ENCODE data around the gene PPP3CA.

Gene PPP3CA

DNA sequence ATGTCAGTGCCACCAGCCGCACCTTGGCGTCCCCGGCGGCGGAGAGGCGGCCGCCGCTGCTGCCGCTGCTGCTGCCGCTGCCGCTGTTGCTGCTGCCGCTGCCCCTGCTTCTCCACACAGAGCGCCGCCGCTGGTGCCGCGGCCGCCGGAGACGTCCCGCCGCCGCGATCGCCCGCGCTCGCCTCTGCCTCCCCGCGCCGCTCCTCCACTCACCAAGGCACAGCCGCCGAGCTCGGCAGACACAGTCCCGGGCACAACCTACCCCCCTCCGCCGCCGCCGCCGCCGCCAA lies at the start of gene PPP3CA:
TSS of gene PPP3CA (minus strand) at position 260 of the 290 bp plus-strand sequence.
- no peak for DNase-seq

DNA sequence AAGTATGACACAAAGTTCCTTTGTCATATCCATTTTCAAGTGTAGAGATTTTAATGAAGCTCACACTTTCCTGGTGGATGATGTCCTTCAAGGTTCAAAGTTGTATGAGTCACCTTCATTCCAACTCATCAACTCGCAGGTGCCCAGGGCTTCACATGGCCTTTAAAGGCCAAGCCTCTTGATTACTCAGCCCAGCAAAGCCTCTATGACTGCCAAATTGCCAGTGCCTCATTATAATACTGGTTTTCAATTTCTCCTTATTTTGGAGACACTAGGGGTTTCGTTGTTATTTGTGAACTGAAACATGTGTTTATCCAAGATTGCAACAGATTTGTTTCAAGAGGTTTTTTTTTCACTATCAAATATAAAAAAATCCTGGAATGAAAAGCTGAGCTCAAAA lies 45.9 kb upstream of the PPP3CA start:
- no peak for DNase-seq

DNA sequence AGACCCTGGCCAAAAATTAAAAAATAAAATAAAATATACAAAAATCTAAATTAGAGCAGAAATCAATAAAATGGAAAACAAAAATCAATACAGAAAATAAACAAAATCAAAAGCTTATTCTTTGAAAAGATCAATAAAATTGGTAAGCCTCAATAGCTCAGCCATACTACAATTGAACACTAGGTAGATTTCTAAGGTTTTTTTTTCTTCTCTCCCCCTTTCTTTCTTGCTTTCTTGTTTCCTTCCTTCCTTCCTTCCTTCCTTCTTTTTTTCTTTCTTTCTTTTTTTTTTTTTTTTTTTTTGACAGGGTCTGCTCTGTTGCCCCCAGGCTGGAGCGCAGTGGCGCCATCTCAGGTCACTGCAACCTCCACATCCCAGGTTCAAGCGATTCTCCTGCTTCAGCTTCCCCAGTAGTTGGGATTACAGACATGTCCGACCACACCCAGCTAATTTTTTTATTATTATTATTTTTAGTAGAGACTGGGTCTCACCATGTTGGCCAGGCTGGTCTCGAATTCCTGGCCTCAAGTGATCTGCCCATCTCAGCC lies 23.4 kb upstream of the PPP3CA start:
- no peak for DNase-seq

DNA sequence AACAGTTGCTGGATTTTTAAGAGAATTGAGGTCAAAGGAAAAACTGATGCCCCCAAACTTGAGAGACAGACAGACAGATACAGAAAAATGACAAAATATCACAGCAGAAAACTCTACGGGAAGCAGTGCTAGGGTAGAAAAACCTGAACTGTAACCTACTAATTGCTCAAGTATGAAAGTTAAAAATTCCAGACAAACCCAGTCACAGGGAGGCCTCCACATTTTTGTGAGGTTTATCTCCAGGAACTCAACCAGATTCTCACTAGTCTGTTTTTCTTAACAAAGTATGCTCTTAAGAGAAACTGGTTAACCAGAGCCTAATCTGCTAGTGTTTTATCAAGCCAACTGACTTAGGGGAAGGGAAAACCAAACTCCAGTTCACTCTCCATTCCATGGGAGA lies 19.9 kb upstream of the PPP3CA start:
- DNase-seq, result no peak

DNA sequence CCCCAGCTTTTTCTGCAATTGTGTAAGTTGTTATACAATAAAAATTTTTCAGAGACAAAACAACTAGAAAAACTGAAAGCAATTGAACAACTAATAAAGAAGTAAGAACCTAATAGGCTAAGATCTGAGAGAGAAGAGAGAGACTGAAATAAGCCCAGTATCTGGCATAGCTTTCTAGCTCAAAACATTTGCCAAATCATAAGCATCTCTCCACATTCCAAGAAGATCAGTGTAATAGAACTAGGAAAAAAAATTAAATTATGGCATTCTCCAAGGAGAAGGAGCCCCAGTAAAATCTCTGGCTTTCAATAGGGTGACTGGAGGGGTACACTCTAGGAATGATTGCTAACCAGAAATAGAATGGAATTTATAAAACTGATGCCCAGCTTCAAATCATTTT lies 19.0 kb upstream of the PPP3CA start:
- no peak for DNase-seq

DNA sequence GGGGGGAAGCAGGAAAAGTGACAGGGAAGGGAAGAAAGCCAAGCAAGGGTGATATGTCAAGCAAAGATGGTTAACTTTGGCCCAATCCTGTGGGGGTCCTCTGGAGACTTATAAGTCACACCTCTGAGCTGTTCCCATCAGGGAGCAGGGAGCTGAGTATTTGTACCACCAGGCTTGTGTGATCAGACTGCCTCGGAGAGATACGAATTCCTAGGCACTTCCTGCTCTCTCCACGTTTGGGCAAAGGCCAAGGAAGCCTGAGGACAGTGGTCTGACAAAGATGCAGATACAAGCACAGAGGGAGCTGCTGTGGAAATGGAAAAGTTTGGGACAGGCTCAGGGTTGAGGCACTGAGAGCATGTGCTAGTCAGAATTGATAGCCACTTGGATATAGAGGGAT lies 10.4 kb upstream of the PPP3CA start:
- DNase-seq, result no peak

DNA sequence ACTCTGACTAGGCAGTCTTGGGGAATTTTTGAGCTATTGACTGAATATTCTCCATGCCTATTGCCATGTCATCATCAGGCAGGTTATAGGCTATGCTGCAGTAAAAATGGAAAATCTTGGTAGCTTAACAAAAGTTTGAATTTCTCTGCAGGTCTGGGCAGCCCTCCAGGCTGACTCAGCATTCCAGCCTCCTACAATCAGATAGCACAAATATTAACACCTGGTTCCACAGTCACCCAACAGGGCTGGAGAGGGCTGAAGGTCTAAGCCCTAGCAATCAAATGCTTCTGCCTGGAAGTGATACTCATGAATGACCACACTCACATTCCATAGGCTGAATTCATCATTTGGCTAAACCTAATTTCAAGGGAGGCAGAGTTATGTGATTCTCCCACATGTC lies 9.6 kb upstream of the PPP3CA start:
- DNase-seq, result no peak

DNA sequence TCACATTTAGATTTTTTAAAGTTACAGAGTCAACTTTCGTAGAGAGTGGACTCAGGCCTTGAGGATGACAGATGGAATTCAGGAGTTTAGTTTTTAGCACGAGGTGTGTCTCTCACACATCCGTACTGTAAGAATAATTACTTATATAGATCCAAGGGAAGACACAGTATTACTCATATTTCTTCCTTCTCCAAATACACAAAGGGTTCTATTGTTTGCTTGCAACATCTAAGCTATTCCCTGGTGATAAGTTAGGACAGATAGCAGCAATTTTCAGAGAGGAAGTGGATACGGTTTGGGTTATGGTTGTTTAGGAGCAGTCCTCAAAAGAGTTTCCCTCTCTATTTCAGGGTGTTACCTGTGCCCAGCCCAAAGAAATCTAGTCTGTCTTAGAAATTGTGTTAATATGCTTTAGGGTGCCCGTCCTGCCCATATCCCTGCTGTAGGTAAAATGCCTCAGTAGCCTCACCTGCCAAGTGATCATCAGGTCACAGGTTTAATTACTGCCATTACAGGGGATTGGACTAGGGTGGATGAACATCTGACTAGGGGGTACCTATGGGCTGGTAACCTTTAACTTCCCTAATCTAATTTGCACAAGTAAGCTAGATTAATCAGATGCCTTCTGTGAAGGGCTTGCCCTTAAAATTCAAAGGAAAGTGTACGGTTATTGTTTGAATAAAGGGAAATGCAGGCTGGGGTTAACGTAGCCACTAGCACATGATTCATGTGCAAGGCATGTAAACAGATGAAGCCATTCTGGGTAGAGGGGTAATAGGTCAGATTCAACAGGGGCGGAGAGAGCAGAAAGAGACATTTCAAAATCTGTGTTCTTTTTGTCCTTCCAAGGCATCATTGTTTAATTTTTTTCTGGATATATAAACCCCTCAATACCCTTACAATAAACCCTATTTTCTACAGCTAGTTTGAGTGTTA lies 8.7 kb upstream of the PPP3CA start:
- no peak for DNase-seq

DNA sequence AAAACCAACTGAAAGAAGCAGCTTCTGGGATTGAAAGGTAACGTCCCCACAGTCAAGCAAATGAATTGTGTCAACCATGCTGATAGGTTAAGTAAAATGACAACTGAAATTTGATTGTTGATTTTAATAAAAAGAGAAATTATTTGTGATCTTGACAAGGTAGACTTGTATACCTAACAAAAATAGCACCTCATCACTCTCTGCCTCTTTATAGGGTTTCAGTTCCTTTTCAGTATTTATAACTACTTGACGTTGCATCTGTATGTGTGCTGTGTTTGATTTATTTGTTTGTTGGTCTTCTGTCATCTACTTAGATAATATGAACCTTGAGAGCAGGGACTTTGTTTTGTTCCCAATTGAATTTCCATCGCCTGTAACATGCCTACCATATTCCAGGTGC lies 7.9 kb upstream of the PPP3CA start:
- DNase-seq, result no peak

DNA sequence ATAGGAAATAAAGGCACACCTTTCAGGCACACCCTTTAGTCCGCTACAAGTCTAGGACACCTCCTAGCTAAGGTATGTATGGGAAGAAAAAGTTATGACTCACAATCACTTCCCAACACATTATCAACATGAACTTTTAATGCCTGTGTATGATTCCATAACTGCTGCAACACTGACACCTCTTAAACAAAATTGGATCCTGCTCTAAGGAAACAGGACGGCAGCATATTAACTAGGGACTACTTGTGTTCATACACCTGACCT lies 2.4 kb upstream of the PPP3CA start:
- no peak for DNase-seq

DNA sequence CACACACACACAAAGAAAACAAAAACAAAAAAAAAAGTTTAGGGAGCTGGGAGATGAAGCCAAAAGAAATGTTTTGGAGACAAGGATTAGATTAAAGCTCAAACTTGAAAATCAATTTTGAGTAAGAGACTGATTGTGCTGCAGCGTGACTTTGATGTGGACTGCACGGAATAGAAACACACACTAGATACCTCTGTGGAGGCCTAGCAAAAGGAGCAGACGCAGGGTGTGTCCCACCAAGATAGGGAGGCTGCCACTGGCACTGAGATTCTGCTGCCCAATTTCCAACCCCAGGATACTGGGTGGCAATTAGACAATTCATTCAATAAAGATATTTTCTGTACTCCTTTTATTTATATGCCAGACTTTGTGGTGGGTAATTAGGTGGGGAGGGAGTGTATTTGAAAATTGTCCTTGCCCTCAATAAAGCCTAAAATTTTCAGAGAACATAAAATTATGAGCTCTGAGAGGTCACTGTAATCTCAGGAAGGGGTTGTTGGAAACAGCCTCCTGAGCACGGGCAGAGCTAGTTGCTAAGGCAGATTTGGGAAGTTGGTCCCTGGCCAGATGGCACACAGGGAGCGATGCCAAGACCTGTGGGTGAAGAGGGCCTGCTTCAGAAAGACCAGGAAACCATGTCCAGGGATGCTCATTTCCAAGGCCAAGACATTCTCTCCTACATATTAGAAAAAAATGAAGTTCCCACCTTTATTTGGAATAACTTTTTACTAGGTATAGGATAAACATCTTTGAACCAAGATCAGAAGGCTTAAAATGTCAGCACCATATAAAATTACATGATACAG lies 1.9 kb upstream of the PPP3CA start:
- DNase-seq, result peak; percentile 32

DNA sequence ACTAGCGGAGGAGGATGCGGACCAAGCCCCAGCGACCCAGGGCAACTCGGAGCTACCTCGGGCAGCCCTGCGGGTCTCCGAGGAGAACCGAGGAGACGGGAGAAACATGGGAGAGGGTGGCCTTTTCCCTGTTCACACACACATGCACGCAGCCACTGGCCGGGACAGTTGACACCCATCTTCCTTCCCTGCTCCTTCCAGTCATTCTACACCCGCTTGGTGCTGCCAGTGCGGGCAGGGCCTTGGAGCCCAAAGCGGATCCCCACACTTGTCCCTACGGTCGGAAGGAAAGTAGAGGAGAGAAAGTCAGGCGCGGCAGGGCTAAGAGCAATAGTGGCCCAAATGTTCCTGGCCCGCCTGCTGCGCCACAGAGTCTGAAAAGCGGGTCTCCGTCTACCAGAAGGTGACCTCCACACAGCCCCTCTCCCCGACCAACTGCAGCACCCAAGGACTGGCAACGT lies 1.1 kb upstream of the PPP3CA start:
- DNase-seq, result no peak

DNA sequence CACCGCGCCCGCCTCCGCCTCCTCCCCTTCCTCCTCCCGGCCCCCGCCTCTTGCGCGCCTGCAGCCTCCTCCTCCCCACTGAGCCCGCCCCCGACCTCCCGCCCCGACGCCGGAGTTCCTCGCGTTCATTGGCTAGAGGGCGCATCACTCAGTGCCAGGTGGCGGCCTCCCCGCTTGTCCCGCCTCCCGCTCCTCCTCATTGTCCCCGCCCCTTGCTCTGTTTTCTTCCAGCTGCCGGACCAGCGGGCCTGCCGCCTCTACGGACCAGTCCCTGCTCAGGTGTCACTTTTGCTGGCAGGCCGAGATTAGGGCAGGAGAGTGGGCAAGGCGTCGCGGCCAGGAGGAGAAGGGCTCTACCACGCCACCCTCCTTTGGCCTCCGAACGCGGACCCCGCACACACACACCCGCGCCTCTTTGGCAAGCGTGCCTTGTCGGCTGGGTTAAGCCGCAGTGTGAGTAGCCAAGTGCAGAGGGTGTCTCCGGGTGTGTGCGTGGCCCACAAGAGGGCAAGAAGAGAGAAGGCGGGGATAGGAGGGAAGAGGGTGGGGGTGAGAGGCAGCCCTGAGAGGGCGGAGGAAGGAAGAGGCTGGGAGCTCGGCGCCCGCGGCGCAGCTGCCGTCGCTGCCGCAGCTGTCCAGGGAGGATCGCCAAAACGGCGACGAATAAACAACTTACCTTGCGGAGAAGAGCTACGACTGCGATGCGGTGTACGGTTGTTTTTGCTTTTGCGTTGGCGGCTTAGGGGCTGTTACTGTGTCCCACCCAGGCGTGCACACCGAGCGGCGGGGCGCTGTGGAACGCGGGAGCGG lies 436 bp upstream of the PPP3CA start:
- peak; percentile 65 for DNase-seq

DNA sequence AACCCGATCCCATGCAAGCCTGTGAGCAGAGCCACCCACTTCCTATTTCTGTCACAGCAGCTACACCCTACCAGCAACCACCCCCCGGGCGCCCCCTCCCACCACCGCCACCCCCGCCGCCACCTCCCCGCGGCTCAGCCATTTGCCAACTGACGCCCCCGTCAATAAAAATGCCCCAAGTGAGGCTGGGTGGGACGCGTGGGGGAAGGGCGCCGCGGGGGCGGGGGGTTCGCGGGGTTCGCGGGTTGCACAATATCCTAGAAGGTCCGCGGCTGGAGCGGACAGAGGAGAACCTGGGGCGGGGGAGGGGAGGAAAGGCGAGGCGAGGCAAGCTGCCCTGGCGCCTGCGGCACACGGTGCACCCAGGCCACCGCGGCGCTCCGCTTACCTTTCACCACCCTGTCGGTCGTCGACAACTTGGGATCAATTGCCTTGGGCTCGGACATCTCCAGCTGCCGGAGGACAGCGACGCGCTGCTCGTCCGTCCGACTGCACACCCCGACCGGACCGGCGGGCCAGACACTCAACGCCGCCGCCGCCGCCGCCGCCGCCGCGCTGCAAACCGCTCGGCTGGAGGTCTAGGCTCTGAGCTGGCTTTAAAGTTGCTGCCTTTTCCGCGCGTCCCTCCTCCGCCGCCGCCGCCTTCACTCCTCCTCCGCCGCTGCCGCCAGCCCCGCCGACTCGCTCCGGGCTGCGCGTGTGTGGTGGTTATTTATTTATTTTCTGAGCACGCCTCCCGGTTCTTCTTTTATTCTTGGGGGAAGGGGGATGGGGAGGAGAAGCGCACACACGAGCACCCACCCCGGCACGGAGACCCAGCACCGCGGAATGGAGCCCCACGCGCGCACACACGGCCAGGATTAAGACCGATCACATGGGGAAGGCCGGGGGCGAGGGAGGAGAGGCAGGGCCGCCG lies 717 bp downstream of the PPP3CA start:
- no peak for DNase-seq

DNA sequence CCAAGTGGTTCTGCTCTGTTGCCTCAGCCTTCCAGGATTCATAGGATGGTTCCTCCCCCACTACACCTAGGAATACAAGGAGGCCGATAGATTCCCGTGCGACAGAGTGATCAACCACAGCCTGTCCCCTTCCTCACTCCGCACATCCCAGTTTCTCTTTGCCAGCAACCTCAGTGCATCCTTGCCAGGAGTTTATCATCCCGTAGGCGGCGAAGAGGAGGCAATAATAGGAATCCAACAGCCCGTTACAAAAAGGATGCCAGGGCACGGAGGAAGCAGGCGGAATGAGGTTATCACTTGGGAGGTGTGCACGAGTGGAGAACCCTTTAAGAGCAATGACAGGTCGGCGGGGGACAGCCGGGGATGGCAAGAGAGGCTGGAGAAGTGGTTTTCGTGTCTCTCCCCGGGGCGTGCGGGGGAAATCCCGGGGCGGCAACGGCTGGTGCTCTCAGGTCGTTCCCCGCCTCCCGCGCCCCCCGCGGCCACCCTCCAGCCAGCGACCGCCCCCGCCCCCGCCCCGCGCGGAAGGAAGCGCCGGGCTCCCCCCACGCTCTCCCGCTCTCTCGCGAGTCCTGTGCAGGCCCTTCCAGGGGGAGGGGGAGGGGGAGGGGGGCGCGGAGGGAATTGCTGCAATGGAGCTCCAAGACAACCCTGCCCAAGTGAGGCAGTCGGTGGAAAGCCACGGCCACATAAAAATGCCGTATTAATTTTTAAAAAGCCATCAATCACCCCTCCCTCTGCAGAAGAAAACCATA lies 1.6 kb downstream of the PPP3CA start:
- DNase-seq, result peak; percentile 1

DNA sequence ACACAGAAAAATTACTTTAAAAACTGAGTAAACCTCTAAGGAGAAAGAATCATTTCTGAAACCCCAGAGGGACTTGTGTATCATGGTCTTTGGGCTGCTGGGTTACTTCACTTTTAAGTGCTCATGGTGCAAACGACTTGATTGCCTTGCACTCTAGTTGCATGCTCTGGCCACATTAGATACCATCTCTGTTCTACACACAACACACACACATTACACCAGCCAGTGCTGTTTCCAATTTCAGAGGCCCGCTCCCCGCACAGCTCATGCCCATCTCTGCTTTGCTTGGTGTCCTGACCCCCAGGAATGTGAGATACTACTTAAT lies 2.1 kb downstream of the PPP3CA start:
- no peak for DNase-seq

DNA sequence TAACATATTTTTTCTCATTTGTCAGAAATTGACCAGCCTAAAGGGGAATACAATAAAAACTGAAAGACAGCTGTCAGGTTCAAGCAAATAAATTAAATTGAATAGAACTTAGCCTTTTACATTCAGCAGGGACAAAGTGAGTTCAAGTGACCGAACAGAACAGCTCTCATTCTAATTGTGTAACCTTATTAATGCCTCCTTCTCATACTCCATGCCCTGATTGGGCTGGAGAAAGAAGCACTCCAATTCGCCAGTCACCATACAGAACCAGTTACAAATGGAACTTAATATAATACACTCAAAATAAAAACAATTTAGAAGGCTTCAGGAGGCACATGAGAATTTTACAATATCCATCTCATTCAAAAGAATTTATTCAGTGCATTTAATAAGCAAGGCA lies 8.0 kb downstream of the PPP3CA start:
- DNase-seq, result no peak

DNA sequence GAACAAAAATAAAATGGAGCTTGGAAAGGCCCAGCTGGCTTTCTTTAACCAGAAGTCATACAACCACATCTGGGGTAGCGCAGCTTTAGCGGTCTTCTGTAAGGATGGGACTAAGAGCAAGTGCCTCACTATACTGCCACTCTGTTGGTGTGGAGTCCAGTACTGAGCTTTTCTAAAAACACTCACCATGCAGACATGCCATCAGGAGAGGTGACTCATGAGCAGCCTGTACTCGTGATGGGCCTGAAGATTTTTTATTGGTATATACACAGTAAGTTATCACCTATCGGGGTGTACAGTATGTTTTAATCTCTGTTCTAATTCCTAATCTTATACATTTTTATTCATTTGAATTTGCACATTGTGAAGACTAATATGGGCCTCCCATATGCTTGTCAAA lies 9.6 kb downstream of the PPP3CA start:
- no peak for DNase-seq

DNA sequence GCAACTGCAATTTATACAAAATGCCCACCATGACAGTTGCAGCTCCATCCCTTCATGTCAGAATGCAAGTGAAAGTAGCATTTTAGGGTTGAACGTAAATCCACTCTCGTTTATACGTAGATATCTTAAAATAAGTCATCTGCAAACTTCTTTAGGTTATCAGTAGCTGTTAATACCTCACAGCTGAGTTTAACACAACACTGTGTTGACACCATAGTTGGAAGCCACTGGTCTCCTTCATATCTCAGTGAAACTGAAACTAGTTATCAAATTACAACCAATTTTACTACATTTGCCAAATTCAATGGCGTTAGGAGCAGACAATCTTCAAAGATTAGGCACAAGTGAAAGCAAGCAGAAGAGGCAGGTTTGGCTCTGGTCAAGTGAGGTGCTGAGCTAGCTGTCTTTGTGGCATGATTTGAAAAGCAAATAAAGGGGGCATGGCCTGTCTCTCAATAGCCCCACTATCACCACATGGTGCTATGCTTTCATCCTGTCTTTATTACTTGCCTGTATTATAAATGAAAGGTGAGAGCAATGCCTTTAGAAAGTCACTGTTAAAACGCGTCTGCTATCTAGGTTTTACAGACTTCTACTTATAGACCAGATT lies 12.3 kb downstream of the PPP3CA start:
- no peak for DNase-seq

DNA sequence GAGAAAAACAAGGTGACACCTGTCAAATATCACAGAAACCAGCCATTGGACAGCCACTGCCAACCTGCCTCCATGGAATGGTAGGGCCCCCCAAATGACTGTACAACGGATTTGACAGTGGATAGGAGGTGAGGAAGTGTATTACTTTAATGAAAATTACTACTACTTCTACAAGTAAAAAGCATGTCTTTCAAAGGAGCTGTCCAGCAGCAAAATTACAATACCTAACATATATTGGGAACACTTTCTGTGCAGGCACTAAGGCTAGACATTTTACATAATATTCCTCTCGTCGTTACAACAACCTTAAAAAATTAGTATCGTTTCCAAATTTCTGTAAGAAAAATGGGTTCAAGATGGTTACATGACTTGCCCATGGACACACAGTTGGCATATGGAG lies 14.9 kb downstream of the PPP3CA start:
- DNase-seq, result no peak

DNA sequence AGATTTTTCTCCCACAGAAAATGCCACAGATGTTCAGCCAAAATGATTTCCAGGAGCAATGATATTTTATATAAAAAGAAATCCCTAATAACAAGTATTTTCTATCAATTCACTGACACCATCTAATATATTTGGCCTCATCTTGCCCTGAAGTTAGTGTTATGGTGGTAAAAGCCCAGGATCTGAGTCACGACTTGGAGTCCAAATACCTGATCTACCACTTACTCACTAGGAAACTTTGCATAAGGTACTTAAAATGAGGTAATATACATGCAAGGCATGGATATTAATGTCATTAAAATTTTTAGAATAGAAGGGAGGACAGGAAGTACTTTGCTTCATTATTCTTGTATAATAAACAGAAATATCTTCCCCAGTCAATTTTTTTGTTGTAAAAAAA lies 16.3 kb downstream of the PPP3CA start:
- DNase-seq, result no peak

All from NCI-H524 treated with DMSO at 0.1 percent for 48 hours (cell line).